ENCODE results near the gene TOMM22. TPM values are rescaled to one million over a fixed set of nuclear protein-coding genes. Genes with fewer than 3 reads are reported as not detected.

Gene TOMM22
- total RNA-seq, 1 donor from 2014 or later, result 60.9 TPM

DNA sequence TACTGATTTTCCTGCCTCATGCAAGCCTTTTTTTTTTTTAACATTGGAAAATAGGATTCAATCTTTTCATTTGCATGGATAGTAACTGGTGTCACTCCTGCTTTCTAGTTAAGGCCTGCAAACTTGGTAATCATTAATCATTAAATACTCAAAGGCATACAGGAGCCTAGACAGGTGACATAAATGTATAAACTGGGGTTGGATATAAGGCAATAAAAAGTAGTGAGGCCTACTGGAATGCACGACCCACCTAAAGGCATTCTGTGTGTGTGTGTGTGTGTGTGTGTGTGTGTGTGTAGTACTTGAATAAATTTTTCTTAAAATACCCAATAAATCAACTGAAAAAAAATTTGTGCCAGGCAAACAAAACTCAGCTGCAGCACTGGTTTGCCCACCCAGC, 7.9 kb downstream of the TOMM22 start:
- intact Hi-C loops (cut with DNase I), result no loop called here
- DNase-seq (no peak), ATAC-seq (ENCODE audit: poor library complexity) (no peak)

DNA sequence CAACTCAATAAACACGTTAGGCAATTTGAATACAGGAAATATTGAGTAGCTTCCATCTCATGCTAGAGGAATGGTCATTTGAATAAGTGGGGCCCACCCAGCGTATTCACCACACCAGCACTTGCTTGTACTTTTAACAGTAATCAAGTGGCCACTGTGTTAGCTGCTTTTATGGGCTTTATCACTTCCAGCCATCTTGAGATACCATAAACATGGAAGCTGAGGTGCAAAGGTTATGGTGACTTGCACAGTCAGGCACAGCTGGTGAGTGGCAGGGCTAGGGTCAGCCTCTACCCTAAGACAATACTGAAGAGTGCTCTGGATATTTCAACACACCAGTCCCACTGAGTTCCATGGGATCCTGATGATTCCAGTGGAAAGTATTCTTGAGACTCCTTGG, 12.3 kb downstream of the TOMM22 start:
- intact Hi-C loops (cut with DNase I), result no loop called here
- no peak for DNase-seq
- no peak for ATAC-seq (ENCODE audit: poor library complexity)

DNA sequence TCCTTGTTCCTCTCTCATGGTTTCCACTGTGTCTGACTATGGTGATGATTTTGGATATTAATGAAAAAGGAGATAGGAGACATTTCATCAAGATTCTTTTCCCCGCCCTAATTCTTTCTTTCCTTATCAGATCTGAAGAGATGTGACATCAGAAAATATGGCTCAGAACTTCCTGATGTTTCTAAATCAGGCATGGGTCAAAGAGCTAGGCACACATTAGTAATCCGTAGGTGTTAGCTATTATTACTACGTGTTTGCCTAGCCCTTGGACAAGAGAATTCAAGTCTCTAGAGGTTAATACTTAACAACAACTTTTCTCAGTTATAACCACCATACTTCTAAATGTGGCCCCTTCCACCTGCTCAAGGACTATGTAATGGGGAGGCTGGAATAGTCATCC, 13.2 kb downstream of the TOMM22 start:
- intact Hi-C loops (cut with DNase I), result no loop called here
- DNase-seq (no peak), ATAC-seq (ENCODE audit: poor library complexity) (no peak)

DNA sequence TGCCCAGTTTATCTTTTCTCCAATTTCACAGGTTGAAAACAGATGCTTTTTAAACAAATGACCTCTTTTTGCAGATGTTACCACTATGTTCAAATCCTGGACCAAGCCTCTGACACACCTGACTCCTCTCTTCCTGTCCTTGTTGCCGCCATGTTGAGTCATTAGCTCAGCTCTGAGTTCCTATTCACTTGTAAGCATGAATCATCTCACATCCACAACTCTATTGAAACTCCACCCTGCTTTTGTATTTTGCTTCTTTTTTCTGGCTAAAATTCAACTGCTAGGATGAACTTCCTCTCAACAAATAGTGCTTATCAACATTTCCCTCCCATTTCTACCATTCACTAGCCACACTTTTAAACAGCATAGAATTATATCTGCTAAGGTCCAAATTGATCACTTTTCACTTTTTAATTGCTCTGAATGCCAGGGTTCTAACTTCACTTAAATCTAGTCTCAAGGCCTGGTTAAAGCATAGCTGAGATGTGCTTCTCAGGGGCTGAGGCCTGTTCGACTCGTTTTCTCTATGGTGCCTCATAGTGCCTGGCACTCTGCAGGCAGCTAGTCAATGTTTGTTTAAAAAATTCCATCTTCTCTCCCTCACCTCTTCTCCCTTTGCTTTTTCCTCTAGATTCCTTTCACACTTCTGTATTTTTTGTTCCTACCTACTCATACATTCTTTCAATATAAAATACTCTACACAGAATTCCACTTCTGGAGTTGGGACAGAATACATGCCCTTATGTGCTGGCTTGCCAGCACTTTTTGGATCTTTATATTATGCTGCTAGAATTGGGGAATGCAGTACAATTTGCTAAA, 15.1 kb downstream of the TOMM22 start:
- ATAC-seq (ENCODE audit: poor library complexity), result no peak
- intact Hi-C loops (cut with DNase I), result no loop called here
- no peak for DNase-seq

DNA sequence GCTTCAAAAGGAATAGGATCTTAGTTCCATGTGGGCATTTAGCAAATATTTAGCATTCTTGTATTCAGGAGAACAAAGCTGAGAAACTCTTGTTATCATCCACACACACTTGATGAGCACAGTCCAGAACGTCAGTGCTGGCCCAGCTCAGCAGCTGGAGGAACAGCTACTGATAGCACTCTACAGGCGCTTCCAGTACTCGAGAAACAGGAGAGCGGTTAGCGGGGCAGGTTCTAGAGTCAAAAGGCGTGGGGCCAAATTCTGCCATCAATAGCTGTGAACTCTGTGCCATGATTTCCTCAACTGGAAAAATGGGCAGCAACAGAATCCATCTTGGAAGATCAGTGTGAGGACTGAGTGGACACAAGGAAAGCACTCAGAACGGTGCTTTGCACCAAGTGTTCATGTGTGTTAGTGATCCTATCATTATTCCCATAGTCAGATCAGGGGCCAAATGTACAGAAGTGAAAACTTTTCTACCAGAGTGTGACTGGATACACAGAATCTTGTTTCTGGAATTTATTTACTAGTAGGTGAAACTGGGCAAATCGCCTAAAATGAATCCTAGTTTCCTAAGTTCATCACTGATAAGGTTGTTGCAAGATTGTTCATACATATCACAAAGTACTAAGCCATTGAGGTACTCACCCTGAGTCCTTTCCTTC, 15.8 kb downstream of the TOMM22 start:
- peak; percentile 51 for DNase-seq
- ATAC-seq (ENCODE audit: poor library complexity), result peak; percentile 18

DNA sequence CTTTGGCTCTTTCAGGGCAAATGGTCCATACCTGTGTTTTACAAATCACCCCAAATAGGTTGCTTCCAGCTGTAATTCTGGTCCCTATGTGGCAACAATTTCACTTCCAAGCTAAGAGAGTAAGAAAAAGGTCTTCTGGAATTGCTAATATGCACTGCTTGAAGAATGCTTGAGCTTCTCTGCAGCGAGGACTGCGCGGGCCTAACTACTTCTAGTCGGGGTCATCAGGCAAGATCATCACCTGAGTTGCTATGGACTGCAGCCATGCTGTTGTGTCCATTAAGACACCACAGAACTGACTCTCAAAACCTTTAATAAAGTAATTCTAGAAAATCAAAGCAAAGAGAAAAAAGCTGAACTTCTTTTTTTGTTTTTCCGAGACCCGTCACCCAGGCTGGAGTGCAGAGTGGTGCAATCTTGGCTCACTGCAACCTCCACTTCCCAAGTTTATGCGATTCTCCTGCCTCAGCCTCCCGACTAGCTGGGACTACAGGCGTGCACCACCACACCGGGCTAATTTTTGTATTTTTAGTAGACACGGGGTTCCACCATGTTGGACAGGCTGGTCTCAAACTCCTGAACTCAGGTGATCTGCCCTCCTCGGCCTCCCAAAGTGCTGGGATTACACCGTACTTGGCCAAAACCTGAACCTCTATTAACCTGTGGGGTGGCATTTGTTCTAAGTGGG, 16.8 kb downstream of the TOMM22 start:
- ATAC-seq (ENCODE audit: poor library complexity) (no peak), DNase-seq (no peak)
- intact Hi-C loops (cut with DNase I), result no loop called here

More for the DNA sequence above, 15.8 kb downstream of the TOMM22 start:
- intact Hi-C loops (cut with DNase I), result no loop called here

DNA sequence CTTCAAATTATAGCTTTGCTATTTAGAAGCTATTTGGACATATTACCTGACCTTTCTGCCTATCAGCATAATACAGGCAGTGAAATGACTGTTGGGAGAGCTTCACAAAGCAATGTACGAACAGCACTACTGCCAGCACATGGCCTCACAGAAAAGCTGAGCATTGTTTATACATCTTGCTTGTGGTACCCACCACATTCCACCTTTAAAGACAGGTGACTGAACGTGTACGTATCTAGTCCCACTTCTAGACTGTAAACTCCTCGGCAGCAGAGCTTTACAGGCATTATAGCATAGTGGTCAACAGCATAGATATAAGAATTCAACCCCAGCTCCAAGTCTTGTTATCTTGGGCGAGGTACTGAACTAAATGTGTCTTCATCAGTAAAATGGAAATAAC, 17.4 kb downstream of the TOMM22 start:
- intact Hi-C loops (cut with DNase I), result no loop called here

DNA sequence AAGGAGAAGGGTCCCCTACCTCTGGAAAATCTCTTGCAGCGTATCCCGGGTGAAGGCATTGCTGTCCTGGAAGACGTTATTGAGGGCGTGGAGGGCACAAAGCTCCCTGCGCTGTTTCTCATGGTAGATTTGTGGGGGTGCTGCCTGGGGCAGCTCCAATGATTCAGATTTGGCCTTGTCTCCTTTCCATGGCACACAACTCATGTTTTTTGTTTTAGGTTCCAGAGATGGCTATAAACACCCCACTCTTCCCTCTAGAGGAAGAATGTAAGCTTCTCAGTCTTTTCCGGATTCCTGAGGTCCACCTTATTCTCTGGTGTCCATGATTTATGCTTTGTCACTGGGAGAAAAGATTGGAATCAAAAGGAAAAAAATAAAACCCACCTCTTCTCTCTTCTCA, 18.0 kb downstream of the TOMM22 start:
- ATAC-seq (ENCODE audit: poor library complexity), result no peak
- intact Hi-C loops (cut with DNase I), result no loop called here
- DNase-seq, result no peak

More for the DNA sequence above, 17.4 kb downstream of the TOMM22 start:
- ATAC-seq (ENCODE audit: poor library complexity), result no peak
- no peak for DNase-seq

DNA sequence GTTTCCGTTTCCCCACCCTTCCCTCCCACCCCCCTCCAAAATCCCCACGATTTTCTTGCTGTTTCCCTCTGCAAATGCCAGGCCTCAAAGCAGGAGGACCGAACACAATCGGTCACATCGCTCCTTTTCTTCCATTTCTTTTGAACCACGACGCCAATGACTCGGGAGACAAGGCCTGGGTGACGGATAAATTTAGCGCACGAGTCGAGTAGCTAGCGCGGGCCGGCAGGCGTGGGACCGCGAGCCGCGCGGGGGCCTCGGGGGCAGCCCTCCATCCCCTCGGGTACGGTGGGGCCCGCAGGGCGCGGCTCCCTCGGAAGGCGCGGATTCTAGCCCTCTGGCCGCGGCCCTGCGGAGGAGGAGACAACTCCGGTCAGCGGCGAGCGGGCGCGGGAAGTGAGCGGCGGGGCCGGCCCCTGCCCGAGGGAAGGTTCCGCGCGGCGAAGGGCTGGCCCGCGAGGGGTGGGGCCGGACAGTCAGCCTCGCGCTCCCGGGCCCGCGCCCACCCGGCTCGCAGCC, 18.6 kb downstream of the TOMM22 start:
- DNase-seq (peak; percentile 86), ATAC-seq (ENCODE audit: poor library complexity) (peak; percentile 42)
- intact Hi-C loops (cut with DNase I), result no loop called here

DNA sequence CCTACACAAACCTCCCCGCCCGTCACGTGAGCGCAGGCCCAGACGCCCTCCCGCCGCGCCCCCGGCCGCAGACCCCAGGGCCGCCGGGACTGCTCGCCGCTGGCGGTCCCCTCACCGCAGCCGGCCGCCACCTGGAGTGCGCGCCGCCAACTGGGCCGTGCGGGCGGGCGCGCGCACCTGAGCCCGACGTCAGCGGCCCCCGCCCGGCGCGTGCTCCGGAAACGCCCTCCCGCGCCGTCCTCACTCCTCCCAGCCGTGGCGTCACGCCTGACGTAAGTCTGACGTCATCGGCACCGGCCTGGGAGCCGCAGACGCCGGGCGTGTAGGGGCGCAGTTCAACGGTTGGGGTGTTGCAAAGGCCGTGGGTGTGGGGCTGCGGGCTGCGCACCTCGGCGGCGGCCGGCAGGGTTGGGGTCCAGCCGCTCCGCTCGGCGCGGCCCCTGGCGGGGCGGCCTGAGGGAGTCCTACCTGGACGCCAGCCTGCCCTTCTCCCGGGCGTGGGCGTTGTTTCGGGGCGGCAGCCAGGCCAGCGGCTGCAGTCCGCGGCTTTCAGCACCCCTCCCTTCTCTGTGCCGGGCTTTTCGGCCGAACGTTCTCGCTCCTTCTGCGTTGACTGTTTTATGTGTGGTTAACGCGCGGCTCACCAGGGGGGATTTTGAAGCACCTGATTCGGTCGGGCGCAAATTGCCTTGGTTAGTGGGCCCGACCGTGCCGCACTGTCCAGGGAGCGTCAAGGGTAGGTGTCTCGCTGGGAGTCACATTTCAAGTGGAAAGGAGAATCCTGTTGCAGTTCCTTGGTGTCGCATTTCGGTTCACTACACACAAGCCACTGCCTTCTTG, 19.3 kb downstream of the TOMM22 start, which contains the start of gene JOSD1:
Gene JOSD1, minus strand, starts transcription at position 155 of the 840 bp plus-strand sequence. CDS start 956 bp downstream, outside the sequence.
- peak; percentile 98 for DNase-seq
- peak; percentile 67 for ATAC-seq (ENCODE audit: poor library complexity)
- intact Hi-C loops (cut with DNase I), result no loop called here

DNA sequence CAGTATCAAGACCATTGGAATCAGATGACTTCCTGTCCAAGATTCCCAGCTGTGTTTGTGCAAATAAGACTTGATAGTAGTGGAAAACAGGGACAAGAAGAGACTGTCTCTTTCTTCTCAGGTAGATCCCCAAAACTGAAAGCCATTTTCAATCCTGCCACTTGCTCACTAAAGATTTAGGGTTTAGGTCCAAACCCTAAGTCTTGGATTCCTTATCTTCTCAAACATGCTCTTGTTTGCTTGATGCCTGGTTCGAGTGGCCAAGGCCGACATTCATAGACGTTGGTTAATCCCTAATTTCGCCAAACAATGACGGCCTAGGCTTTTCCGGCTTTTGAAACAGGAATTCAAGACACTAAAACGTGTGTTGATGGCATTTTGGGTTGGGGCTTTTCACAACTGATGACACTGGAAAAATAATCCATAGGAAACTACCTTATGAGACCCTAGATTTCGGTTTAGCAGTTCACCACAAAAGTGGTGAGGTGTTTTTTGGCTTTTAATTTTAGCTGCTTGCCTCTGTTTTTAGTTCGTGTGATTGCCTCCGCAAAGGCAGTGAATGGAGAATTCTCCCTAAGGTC, 23.0 kb downstream of the TOMM22 start:
- intact Hi-C loops (cut with DNase I), result no loop called here
- ATAC-seq (ENCODE audit: poor library complexity), result no peak

DNA sequence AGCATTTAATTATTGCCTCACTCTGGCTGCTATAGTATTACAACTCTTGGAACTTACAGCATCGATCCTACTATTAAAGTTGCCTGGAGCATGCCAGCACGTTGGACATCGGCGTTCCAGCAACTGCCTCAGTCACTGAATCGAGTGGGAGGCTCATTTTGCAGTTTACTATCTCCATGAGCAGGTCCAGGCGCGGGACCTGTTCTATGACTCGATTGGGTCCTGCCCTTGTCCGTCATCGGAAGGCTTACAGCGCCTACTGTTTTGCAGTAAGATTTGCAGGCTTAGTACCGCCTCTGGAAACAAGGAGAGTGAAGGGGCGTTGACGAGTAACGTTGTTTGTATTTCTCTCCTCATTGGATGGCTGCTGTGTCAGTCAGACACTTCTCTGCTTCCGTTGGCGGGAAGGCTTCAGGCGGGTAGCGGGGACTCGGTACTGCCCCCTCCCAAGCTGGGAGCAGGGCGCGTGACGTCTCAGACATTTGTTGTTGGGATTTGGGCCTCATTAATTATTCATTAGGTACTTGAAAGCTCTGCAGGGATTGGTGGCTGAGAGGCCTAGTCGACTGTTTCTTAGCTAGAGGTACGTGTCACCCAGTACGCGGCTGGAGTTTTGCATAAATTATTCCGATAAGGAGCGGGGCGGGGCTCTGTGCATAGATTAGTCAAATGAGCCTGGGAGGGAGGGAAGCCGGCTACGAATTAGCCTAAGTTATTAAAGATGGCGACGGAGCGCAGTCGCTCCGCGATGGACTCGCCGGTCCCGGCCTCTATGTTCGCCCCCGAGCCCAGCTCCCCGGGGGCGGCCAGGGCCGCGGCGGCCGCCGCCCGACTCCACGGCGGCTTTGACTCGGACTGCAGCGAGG, 23.7 kb downstream of the TOMM22 start, which contains the start of gene GTPBP1:
Gene GTPBP1, plus strand, starts transcription at position 710 of the 866 bp plus-strand sequence. Its CDS starts 12 bp downstream, at position 722.
- DNase-seq, result peak; percentile 98
- intact Hi-C loops (cut with DNase I), result no loop called here

More for the DNA sequence above, 23.0 kb downstream of the TOMM22 start:
- DNase-seq, result no peak

DNA sequence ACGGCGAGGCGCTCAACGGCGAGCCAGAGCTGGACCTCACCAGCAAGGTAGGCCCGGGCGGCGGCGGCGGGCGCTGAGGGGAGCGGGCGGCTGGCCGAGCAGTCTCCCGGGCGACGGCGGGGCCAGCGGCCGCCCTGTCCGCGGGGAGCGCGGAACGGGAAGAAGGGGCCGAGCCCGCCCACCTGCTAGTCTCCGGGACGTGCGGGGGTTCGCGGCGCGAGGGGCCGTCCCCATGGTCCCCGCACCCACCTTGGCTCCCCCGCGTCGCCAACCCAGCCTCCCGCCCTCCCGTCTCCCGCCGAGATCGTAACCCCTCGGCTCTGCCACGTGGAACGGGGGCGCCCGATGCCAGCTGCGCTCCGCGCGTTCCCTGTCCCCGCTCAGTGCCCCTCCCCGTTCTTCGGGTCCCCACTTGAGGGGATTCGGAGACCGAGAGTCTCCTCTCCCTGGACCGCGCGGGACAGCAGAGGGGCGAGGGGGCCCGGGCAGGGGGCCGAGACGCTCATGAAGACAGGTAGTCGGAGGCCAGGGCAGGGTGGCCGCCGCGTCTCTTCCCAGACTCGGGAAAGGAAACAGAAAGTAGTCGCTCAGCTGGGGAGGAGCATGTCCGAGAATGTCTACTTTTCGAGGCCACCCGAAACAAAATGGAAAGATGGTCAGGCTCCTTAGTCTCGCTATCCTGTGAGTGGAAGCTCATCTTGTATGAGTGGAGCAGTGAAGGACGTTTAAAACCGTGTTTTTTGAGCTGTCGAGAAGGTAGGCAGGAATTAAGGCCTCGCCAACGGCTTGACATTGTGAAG, 24.5 kb downstream of the TOMM22 start:
- intact Hi-C loops (cut with DNase I), result no loop called here
- DNase-seq, result peak; percentile 61
- ATAC-seq (ENCODE audit: poor library complexity), result peak; percentile 27

More for the DNA sequence above, 23.7 kb downstream of the TOMM22 start, which contains the start of gene GTPBP1:
- peak; percentile 87 for ATAC-seq (ENCODE audit: poor library complexity)

DNA sequence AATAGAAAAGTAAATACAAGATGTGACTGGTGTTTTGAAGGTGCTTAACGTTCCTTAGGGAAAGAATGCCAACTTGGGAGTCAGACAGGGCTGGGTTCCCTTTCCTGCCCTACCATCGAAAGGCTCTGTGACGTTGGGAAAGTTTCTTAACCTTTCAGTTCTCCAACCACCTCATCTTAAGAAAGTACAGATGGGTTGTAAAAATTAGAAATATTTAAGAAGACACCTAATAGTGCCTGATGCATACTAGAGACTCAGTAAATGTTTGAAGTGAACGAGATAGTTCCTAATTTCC, 25.1 kb downstream of the TOMM22 start:
- intact Hi-C loops (cut with DNase I), result no loop called here
- ATAC-seq (ENCODE audit: poor library complexity), result no peak
- no peak for DNase-seq

DNA sequence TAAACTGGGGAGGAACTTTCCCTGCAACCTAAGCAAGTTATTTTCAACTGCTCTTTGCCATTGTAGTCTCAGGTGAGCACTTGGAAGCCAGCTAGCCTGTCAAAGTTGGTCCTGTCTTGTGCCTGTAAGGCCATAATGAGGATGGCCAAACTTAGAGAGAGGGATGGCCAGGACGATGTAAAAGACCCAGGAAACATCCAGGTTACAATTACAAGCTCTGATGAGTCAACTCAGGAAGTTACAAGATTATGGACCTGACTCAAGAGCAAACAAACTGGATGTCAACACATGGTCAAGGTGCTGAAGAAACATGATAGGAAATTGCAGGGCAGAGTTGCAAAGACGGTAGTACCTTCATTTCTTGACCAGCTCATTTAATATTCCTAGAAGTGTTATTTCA, 25.6 kb downstream of the TOMM22 start:
- DNase-seq (no peak), ATAC-seq (ENCODE audit: poor library complexity) (no peak)
- intact Hi-C loops (cut with DNase I), result no loop called here

DNA sequence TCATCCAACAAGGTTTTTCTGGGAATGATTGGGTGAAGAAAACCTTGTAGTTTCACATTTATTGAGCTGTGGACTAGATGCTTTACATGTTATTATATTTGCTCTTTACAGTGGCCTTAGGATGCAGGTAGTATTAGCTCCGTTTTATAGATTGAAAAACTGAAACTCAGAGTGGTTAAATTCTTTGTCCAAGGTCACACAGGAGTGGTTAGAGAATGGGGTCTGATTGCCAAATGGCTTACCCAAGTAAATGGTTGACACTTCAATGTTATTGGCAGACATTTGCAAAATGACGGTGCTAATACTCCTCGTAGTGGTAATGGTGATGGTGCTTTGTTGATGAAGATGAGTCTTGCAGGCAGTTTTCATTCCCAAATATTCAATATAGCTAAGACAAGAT, 26.2 kb downstream of the TOMM22 start:
- intact Hi-C loops (cut with DNase I), result no loop called here
- DNase-seq (no peak), ATAC-seq (ENCODE audit: poor library complexity) (no peak)
